T-helper 2 cell treated with Interferon-gamma antibody and Interleukin-4, amounts not matched to agents 5 μg/mL and 100 μg/mL, for 36 hours (primary cell): ENCODE measurements around the gene CLDN11.

Source experiments
- DNase-seq: peaks from one replicate; pipeline ENCODE4 v3.0.0; 2021; ENCODE audit warnings: low spot score
- H3K27ac Mint-ChIP-seq: one replicate; pipeline ENCODE4 v1.8.0; 2021; ENCODE audit warnings: mild to moderate bottlenecking, mixed read lengths
- H3K27me3 Mint-ChIP-seq: one replicate; pipeline ENCODE4 v1.8.0; 2021; ENCODE audit warnings: low read depth, mixed read lengths
- H3K36me3 Mint-ChIP-seq: one replicate; pipeline ENCODE4 v1.8.0; 2021; ENCODE audit warnings: low read depth, mixed read lengths
- H3K4me1 Mint-ChIP-seq: one replicate; pipeline ENCODE4 v1.8.0; 2021; ENCODE audit warnings: low read depth, mixed read lengths
- H3K4me3 Mint-ChIP-seq: one replicate; pipeline ENCODE4 v1.8.0; 2022; ENCODE audit warnings: mild to moderate bottlenecking, moderate library complexity, mixed read lengths
- H3K9me3 Mint-ChIP-seq: one replicate; pipeline ENCODE4 v1.8.0; 2021; ENCODE audit warnings: mixed read lengths

Gene CLDN11

GRCh38 chr3:170437696-170438407, 19.2 kb downstream of the CLDN11 start:
- no peak overlapping the region for H3K4me3 Mint-ChIP-seq
- H3K4me1 Mint-ChIP-seq = peaks cover 8% of the 10 kb centered on the region
- DNase-seq = no peak
- no peak overlapping the region for H3K27ac Mint-ChIP-seq
- H3K9me3 Mint-ChIP-seq = no peaks in the 10 kb centered on the region
- H3K36me3 Mint-ChIP-seq = no peaks in the 10 kb centered on the region
- peaks cover 5% of the 10 kb centered on the region for H3K27me3 Mint-ChIP-seq

- Mint-ChIP-seq H3K27me3 (peaks cover 5% of the 10 kb centered on the region), H3K27ac (no peak overlapping the region), H3K4me1 (peaks cover 8% of the 10 kb centered on the region), H3K9me3 (no peaks in the 10 kb centered on the region), H3K4me3 (no peak overlapping the region), H3K36me3 (no peaks in the 10 kb centered on the region)
- DNase-seq = no peak
Measured at GRCh38 chr3:170438836-170439235, 20.2 kb downstream of the CLDN11 start.

GRCh38 chr3:170440344-170440743, 21.7 kb downstream of the CLDN11 start:
- no peak for DNase-seq
- Mint-ChIP-seq H3K9me3 (no peaks in the 10 kb centered on the region), H3K4me1 (peaks cover 8% of the 10 kb centered on the region), H3K27ac (no peak overlapping the region), H3K27me3 (peaks cover 5% of the 10 kb centered on the region), H3K4me3 (no peak overlapping the region), H3K36me3 (no peaks in the 10 kb centered on the region)

GRCh38 chr3:170441412-170441811, 22.7 kb downstream of the CLDN11 start:
- H3K4me3 Mint-ChIP-seq = no peak overlapping the region
- peaks cover 8% of the 10 kb centered on the region for H3K4me1 Mint-ChIP-seq
- no peaks in the 10 kb centered on the region for H3K9me3 Mint-ChIP-seq
- no peak overlapping the region for H3K27ac Mint-ChIP-seq
- H3K27me3 Mint-ChIP-seq = peaks cover 5% of the 10 kb centered on the region
- no peak for DNase-seq
- no peaks in the 10 kb centered on the region for H3K36me3 Mint-ChIP-seq

- no peaks in the 10 kb centered on the region for H3K4me1 Mint-ChIP-seq
- no peak overlapping the region for H3K4me3 Mint-ChIP-seq
- no peaks in the 10 kb centered on the region for H3K36me3 Mint-ChIP-seq
- no peak for DNase-seq
- peaks cover 7% of the 10 kb centered on the region for H3K27me3 Mint-ChIP-seq
- H3K9me3 Mint-ChIP-seq = no peaks in the 10 kb centered on the region
- H3K27ac Mint-ChIP-seq = no peak overlapping the region
Measured at GRCh38 chr3:170442947-170443346, 24.3 kb downstream of the CLDN11 start.

- Mint-ChIP-seq H3K36me3 (no peaks in the 10 kb centered on the region), H3K4me3 (no peak overlapping the region), H3K27ac (no peak overlapping the region), H3K9me3 (no peaks in the 10 kb centered on the region), H3K4me1 (no peaks in the 10 kb centered on the region), H3K27me3 (peaks cover 10% of the 10 kb centered on the region)
- DNase-seq = no peak
Measured at GRCh38 chr3:170443457-170443856, 24.8 kb downstream of the CLDN11 start.

- H3K4me1 Mint-ChIP-seq = no peaks in the 10 kb centered on the region
- H3K4me3 Mint-ChIP-seq = no peak overlapping the region
- no peaks in the 10 kb centered on the region for H3K36me3 Mint-ChIP-seq
- no peak for DNase-seq
- peaks cover 10% of the 10 kb centered on the region for H3K27me3 Mint-ChIP-seq
- H3K27ac Mint-ChIP-seq = no peak overlapping the region
- H3K9me3 Mint-ChIP-seq = no peaks in the 10 kb centered on the region
Measured at GRCh38 chr3:170448584-170448983, 29.9 kb downstream of the CLDN11 start.

- Mint-ChIP-seq H3K4me1 (no peaks in the 10 kb centered on the region), H3K4me3 (no peak overlapping the region), H3K36me3 (no peaks in the 10 kb centered on the region), H3K27me3 (peaks cover 10% of the 10 kb centered on the region), H3K9me3 (no peaks in the 10 kb centered on the region), H3K27ac (no peak overlapping the region)
- no peak for DNase-seq
Measured at GRCh38 chr3:170450039-170450438, 31.4 kb downstream of the CLDN11 start.

GRCh38 chr3:170454509-170454908, 35.8 kb downstream of the CLDN11 start:
- no peak overlapping the region for H3K27ac Mint-ChIP-seq
- peaks cover 4% of the 10 kb centered on the region for H3K4me1 Mint-ChIP-seq
- H3K36me3 Mint-ChIP-seq = no peaks in the 10 kb centered on the region
- no peaks in the 10 kb centered on the region for H3K9me3 Mint-ChIP-seq
- peaks cover 2% of the 10 kb centered on the region for H3K27me3 Mint-ChIP-seq
- no peak for DNase-seq
- no peak overlapping the region for H3K4me3 Mint-ChIP-seq

GRCh38 chr3:170458285-170458684, 39.6 kb downstream of the CLDN11 start:
- no peak for DNase-seq
- Mint-ChIP-seq H3K27me3 (peaks cover 20% of the 10 kb centered on the region), H3K27ac (no peak overlapping the region), H3K9me3 (no peaks in the 10 kb centered on the region), H3K4me1 (peaks cover 4% of the 10 kb centered on the region), H3K36me3 (no peaks in the 10 kb centered on the region), H3K4me3 (no peak overlapping the region)

- Mint-ChIP-seq H3K4me1 (no peaks in the 10 kb centered on the region), H3K27ac (no peak overlapping the region), H3K4me3 (no peak overlapping the region), H3K36me3 (no peaks in the 10 kb centered on the region), H3K9me3 (no peaks in the 10 kb centered on the region), H3K27me3 (peaks cover 27% of the 10 kb centered on the region)
- DNase-seq = no peak
Measured at GRCh38 chr3:170463011-170463410, 44.3 kb downstream of the CLDN11 start.

GRCh38 chr3:170465955-170466354, 47.3 kb downstream of the CLDN11 start:
- DNase-seq = no peak
- peaks cover 27% of the 10 kb centered on the region for H3K27me3 Mint-ChIP-seq
- no peaks in the 10 kb centered on the region for H3K9me3 Mint-ChIP-seq
- H3K4me1 Mint-ChIP-seq = peaks cover 1% of the 10 kb centered on the region
- no peaks in the 10 kb centered on the region for H3K36me3 Mint-ChIP-seq
- H3K27ac Mint-ChIP-seq = no peak overlapping the region
- no peak overlapping the region for H3K4me3 Mint-ChIP-seq

- Mint-ChIP-seq H3K27me3 (peaks cover 21% of the 10 kb centered on the region), H3K27ac (no peak overlapping the region), H3K4me1 (peaks cover 1% of the 10 kb centered on the region)
Measured at GRCh38 chr3:170467007-170467406, 48.3 kb downstream of the CLDN11 start.

GRCh38 chr3:170467571-170468147, 49.0 kb downstream of the CLDN11 start:
- Mint-ChIP-seq H3K9me3 (no peaks in the 10 kb centered on the region), H3K4me3 (no peak overlapping the region), H3K36me3 (no peaks in the 10 kb centered on the region), H3K4me1 (peaks cover 1% of the 10 kb centered on the region), H3K27me3 (peaks cover 17% of the 10 kb centered on the region), H3K27ac (no peak overlapping the region)
- no peak for DNase-seq

More at GRCh38 chr3:170467007-170467406, 48.3 kb downstream of the CLDN11 start:
- no peak for DNase-seq
- Mint-ChIP-seq H3K4me3 (no peak overlapping the region), H3K9me3 (no peaks in the 10 kb centered on the region), H3K36me3 (no peaks in the 10 kb centered on the region)
